ENCODE measurements around the gene CWC15.
"Not testable (repeated sequence)": the region's sequence is repeated elsewhere in the genome, so short reads cannot be mapped to it uniquely, and the experiment has no call there.

The CWC15 gene

GRCh38 chr11:94973099-94973968, at the start of gene CWC15, which contains the start of gene KDM4D:
Gene CWC15 (minus strand): TSS chr11:94973556. CDS start chr11:94972185, 1,371 bp downstream.
Gene KDM4D (plus strand): TSS chr11:94973709. CDS start chr11:94997373, 23,664 bp downstream.
- peak; percentile 90 for DNase-seq (ENCODE audit: low read depth in 2 of 2)

DNA sequence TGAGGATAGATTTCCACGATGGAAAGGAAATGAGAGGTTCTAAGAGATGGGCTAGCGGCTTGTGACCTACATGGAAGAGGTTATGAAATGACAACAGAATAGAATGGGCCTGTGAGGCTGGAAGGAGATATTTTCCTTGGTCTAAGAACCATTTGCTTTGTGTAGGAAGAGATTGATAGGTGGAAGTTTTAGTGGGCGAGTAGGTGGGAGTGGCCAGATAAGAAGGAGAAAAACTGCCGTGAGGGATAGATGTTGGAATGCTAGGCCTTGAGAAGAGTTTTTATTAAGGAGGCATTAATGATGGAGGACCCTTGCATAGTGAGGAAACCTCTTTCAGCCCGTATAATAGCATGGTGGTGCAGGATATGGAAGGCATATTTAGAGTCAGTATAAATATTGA, 48.1 kb upstream of the CWC15 start:
- not testable (repeated sequence) for DNase-seq (ENCODE audit: low read depth in 2 of 2)

DNA sequence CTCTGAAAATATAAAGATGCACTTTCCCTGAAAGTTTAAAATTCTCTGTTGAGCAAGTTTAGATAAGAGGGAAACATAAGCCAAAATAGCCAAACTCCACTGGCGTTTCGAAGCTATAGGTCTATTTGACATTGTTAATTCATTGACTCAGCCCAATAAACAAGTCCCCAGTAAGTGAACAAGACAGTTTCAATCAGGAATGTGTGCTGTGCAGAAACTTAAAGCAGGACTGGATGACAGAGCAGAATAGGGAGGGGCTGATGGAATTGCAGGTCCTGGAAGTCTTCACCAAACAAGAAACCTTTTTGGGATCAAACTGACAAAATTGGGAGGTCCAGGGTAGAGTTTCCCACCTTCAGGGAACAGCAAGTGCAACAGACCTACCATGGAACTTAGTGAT, 42.8 kb upstream of the CWC15 start:
- no peak for DNase-seq (ENCODE audit: low read depth in 2 of 2)

DNA sequence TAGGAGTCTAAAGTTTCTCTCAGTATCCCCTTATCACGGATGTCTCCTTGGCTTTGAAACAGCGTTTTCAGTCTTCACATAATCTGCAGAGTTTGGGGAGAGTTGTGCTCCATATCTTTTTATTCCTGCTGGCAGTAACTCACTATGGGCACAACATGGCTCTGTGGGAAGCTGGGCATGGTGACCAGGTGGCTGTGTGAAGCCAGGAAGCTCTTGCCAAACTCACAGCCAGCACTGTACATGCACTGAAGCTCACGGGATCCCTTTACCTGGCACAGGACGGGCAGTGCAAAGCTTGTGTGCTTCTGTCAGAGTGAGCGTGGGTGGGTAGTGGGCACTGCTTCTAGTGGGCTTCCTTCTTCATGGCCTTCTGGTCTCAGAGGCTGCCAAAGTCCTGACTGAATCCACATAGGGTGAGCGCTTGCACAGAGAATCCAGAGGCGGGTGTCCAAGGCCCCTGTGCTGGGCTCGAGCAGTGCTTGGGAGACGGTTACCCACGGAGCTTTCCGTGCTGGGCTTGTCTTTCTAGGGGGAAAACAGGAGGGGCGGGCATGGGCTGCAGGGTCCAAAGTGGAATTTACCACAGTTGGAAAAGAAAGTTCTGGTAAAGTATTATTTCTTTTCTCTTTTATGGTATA, 40.9 kb upstream of the CWC15 start:
- no peak for DNase-seq (ENCODE audit: low read depth in 2 of 2)

GRCh38 chr11:95011376-95011775, 38.0 kb upstream of the CWC15 start:
- no peak for DNase-seq (ENCODE audit: low read depth in 2 of 2)

DNA sequence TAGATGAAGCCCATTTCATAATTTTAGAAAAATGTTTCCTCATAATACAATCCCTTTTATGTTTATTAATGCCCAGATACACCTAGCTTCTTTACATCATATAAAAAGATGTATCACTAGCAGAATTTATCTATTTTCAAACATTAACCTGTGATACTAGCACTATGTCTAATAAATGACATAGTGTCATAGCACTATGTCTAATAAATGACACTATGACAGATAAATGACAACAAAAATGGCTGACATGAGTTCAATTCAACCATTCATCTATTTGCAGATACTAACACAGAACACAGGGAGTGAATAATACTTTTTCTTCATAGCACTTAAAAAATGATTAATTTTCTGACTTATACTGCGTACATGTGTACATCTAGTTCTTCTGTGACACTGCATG, 32.3 kb upstream of the CWC15 start:
- DNase-seq (ENCODE audit: low read depth in 2 of 2), result no peak

- no peak for DNase-seq (ENCODE audit: low read depth in 2 of 2)
Measured at GRCh38 chr11:95003716-95004115, 30.4 kb upstream of the CWC15 start.

GRCh38 chr11:94998285-94998684, 24.9 kb upstream of the CWC15 start:
- no peak for DNase-seq (ENCODE audit: low read depth in 2 of 2)

- DNase-seq (ENCODE audit: low read depth in 2 of 2), result no peak
Measured at GRCh38 chr11:94997437-94997836, 24.1 kb upstream of the CWC15 start.

- no peak for DNase-seq (ENCODE audit: low read depth in 2 of 2)
Measured at GRCh38 chr11:94993400-94993943, 20.1 kb upstream of the CWC15 start.

GRCh38 chr11:94988748-94989147, 15.4 kb upstream of the CWC15 start:
- no peak for DNase-seq (ENCODE audit: low read depth in 2 of 2)

- DNase-seq (ENCODE audit: low read depth in 2 of 2), result no peak
Measured at GRCh38 chr11:94987378-94987777, 14.0 kb upstream of the CWC15 start.

GRCh38 chr11:94975599-94975998, 2.2 kb upstream of the CWC15 start:
- DNase-seq (ENCODE audit: low read depth in 2 of 2), result no peak

DNA sequence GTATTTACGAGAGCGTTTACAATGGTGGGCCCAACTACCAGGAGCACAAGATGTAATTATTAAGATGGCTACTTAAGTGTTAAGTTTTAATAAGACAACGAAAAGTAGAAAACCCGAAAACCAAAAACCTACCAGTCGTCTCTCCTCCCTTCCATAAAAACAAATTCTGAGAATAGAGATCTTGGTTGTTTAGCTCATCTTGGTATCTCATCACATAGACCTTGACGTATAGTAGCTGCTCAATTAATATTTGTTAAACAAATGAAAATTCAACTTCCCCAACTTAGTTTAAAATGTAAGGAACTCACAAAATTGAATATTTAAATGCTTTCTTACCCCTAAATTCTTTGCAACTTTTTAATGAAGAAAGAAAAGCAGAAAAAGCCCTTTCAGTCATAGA, 822 bp upstream of the CWC15 start:
- DNase-seq (ENCODE audit: low read depth in 2 of 2), result no peak

DNA sequence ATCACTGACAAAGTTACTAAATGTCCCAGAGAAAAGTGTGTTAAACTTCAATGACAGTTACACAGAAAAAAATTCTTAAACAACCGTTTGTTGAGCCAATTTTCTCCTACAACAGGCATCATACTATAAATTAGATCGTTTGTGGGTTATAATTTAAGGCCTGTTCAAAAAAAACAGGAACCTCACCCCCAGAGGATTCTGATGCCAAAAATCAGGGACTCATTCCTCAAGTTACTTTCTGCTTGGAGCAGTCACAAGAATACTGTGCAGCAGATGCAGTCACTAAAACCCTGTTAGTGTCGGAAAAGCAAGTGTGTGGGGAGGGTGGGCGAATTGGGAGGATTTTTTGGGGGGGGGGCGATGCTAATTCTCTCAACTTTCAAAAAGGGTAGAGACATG, 657 bp downstream of the CWC15 start:
- DNase-seq (ENCODE audit: low read depth in 2 of 2), result no peak

DNA sequence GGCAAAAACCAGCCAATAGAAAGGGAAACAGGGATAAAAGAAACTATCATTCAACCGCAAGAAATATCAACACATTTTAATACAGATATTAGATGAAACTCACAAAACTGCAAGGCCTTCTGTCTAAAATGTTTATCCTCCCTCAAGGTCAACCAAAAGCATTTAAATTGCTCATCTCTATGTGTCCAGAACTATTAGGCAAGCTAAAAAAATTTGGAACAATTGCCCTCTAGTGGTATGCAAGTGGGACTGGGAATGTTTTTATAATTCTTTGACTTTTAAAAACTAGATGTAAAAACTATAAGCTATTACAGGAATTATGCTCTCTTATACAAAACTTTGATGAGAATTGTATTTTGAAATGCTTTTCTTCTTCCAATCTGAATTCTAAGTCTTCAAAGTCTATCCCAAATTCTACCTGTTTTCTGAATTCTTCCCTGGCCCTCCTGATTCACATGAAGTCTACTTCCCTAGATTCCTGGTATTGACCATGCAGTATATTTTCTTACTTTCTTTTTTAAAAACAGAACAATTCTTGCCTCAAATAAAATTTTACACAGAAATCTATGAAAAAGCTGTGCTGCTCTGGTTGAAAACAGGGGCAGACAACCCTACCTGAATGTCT, 4.9 kb downstream of the CWC15 start:
- no peak for DNase-seq (ENCODE audit: low read depth in 2 of 2)

DNA sequence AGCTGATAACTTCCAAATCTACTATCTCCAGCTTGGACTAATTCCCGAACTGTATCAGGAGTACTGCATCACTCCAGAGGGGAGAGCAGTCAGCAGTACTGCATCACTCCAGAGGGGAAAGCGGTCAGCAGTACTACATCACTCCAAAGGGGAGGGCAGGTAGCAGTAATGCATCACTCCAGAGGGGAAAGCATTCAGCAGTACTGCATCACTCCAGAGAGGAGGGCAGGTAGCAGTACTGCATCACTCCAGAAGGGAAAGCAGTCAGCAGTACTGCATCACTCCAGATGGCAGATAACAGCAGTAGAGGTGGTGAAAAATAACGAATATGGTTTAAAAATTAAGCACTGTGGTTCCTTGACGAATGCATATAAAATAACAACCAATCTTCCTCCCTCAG, 8.4 kb downstream of the CWC15 start:
- DNase-seq (ENCODE audit: low read depth in 2 of 2), result no peak

- no peak for DNase-seq (ENCODE audit: low read depth in 2 of 2)
Measured at GRCh38 chr11:94961255-94961654, 12.1 kb downstream of the CWC15 start.

DNA sequence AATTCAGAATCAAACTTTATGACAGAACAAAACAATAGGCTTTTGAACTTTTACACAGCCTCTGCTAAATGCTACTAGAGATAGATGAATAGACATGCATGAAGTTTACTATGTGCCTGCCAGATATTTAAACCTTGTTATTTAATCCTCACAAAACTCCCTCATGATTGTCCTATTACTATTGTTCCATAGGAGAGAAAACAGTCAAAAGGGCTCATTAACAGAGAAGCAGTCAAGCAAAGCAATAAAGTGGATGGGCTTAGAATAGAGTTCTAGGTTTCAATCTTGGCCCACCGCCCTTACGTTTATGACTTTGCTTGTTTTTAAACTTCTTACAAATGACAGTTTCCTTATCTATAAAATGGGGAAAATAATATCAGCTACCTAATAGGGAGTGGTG, 12.9 kb downstream of the CWC15 start:
- DNase-seq (ENCODE audit: low read depth in 2 of 2), result no peak

DNA sequence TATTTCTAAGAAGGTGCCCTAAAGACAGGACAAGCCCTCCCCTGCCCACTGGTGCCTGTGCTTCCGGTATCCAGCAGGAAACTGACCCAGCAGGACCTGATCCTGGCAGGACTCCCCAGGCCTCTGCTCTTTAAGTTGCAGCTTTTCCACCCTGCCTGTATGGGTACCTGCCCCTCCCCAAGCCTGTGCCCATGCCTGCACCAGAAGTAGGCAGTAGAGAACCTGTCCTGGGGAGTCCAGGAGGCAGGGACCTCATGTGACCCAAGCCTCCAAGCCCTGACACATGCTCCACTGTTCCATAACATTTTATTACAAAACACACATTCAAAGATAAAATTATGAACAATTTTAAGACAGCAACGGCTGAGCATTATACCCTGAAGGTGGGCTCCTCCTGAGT, 14.2 kb downstream of the CWC15 start:
- no peak for DNase-seq (ENCODE audit: low read depth in 2 of 2)

- no peak for DNase-seq (ENCODE audit: low read depth in 2 of 2)
Measured at GRCh38 chr11:94958121-94958696, 15.1 kb downstream of the CWC15 start.

- DNase-seq (ENCODE audit: low read depth in 2 of 2), result no peak
Measured at GRCh38 chr11:94956963-94957362, 16.4 kb downstream of the CWC15 start.
